ENCODE measurements around the gene PCNX3. TPM values are rescaled to one million over a fixed set of nuclear protein-coding genes. Genes with fewer than 3 reads are reported as not detected.
"Not testable (repeated sequence)": the region's sequence is repeated elsewhere in the genome, so short reads cannot be mapped to it uniquely, and the experiment has no call there.

The PCNX3 gene
- total RNA-seq, 2 donors from 2014 or later = 16.1 to 21.8 TPM

GRCh38 chr11:65658174-65659021 lies 42.8 kb downstream of the PCNX3 start:
- Histone ChIP-seq H3K27me3 (no peaks in the 10 kb centered on the region), H3K4me3 (no peak overlapping the region), H3K27ac (no peak overlapping the region), H3K4me1 (peaks cover 0 to 44% of the 10 kb centered on the region in 2 donors), H3K36me3 (peaks cover 80% of the 10 kb centered on the region), H3K9me3 (no peaks in the 10 kb centered on the region)
- TF ChIP-seq CTCF (IDR thresholded peaks at IDR 0.05) = no peak
- no peak for DNase-seq (ENCODE audit: low spot score)

GRCh38 chr11:65660038-65660437 lies 44.5 kb downstream of the PCNX3 start:
- Histone ChIP-seq H3K4me3 (no peak overlapping the region), H3K36me3 (peaks cover 65% of the 10 kb centered on the region), H3K27ac (no peak overlapping the region), H3K9me3 (no peaks in the 10 kb centered on the region), H3K4me1 (peaks cover 0 to 41% of the 10 kb centered on the region in 2 donors), H3K27me3 (no peaks in the 10 kb centered on the region)
- DNase-seq (ENCODE audit: low spot score) = no peak
- TF ChIP-seq CTCF (IDR thresholded peaks at IDR 0.05) = no peak

- not testable (repeated sequence) for H3K27ac ChIP-seq; DNase-seq (ENCODE audit: low spot score)
- peaks cover 0 to 40% of the 10 kb centered on the region in 2 donors for H3K4me1 ChIP-seq
These were observed 45.3 kb downstream of the PCNX3 start for GRCh38 chr11:65660908-65661307.

GRCh38 chr11:65661599-65662246 lies 46.1 kb downstream of the PCNX3 start:
- Histone ChIP-seq H3K36me3 (peaks cover 48% of the 10 kb centered on the region), H3K4me3 (peak overlapping the region; percentile 71 to 96), H3K27ac (peak overlapping the region; percentile 99 to 100), H3K27me3 (no peaks in the 10 kb centered on the region), H3K9me3 (no peaks in the 10 kb centered on the region), H3K4me1 (peaks cover 0 to 40% of the 10 kb centered on the region in 2 donors)
- TF ChIP-seq CTCF (IDR thresholded peaks at IDR 0.05) = no peak
- no peak for DNase-seq (ENCODE audit: low spot score)

More at GRCh38 chr11:65660908-65661307, 45.3 kb downstream of the PCNX3 start:
- H3K27me3 ChIP-seq, H3K4me3 ChIP-seq, H3K9me3 ChIP-seq: not testable (repeated sequence)
- H3K36me3 ChIP-seq = peaks cover 56% of the 10 kb centered on the region

- Histone ChIP-seq H3K9me3 (no peaks in the 10 kb centered on the region), H3K27ac (peak overlapping the region; percentile 99 to 100), H3K27me3 (no peaks in the 10 kb centered on the region), H3K4me3 (peak overlapping the region; percentile 71 to 96), H3K36me3 (peaks cover 42% of the 10 kb centered on the region), H3K4me1 (peaks cover 0 to 40% of the 10 kb centered on the region in 2 donors)
- TF ChIP-seq CTCF (IDR thresholded peaks at IDR 0.05) = no peak
- no peak for DNase-seq (ENCODE audit: low spot score)
These were observed 46.7 kb downstream of the PCNX3 start for GRCh38 chr11:65662247-65662798.
